ENCODE results near the gene MISFA. TPM values are rescaled to one million over a fixed set of nuclear protein-coding genes. Genes with fewer than 3 reads are reported as not detected.

The MISFA gene
- total and polyA plus RNA-seq, 9 of the 15 experiments (the other 6 are each of a cell fraction or from before 2014, with no cell fraction given) = 1.6 to 6.3 (median 3.4) TPM

GRCh38 chr11:18588297-18589252, 11.0 kb upstream of the MISFA start, which contains the start of gene UEVLD (continued):
- TF ChIP-seq TEAD4 (IDR thresholded peaks at IDR 0.05; ENCODE audit: low read length) = peak; percentile 17; the same call in 1 of the 2 replicates
- no peak for TF ChIP-seq TEAD4 (CRISPR knock-in tag; IDR thresholded peaks at IDR 0.05; ENCODE audit: borderline replicate concordance)
- TF ChIP-seq MXD1 (CRISPR knock-in tag; IDR thresholded peaks at IDR 0.05; ENCODE audit: borderline replicate concordance, poor library complexity, severe bottlenecking) = no peak
- TF ChIP-seq TAF9B (IDR thresholded peaks at IDR 0.05; ENCODE audit: partially characterized antibody) = peak; percentile 55
- TF ChIP-seq RBM22 (IDR thresholded peaks at IDR 0.05; ENCODE audit: low read depth, low read length, poor library complexity, severe bottlenecking) = no peak
- no peak for TF ChIP-seq SIX5 (IDR thresholded peaks at IDR 0.05; ENCODE audit: borderline replicate concordance in 1 of 2, insufficient read depth in 1 of 2, low read depth in 1 of 2, low read length in 2 of 2)
- TF ChIP-seq ZNF436 (CRISPR knock-in tag; IDR thresholded peaks at IDR 0.05) = no peak
- TF ChIP-seq ZNF57 (CRISPR knock-in tag; IDR thresholded peaks at IDR 0.05) = no peak
- TF ChIP-seq KAT7 (CRISPR knock-in tag; IDR thresholded peaks at IDR 0.05; ENCODE audit: borderline replicate concordance) = 0 out of 2 replicates have a peak, but pooled peaks have one; percentile 16
- TF ChIP-seq, protein P1, sequence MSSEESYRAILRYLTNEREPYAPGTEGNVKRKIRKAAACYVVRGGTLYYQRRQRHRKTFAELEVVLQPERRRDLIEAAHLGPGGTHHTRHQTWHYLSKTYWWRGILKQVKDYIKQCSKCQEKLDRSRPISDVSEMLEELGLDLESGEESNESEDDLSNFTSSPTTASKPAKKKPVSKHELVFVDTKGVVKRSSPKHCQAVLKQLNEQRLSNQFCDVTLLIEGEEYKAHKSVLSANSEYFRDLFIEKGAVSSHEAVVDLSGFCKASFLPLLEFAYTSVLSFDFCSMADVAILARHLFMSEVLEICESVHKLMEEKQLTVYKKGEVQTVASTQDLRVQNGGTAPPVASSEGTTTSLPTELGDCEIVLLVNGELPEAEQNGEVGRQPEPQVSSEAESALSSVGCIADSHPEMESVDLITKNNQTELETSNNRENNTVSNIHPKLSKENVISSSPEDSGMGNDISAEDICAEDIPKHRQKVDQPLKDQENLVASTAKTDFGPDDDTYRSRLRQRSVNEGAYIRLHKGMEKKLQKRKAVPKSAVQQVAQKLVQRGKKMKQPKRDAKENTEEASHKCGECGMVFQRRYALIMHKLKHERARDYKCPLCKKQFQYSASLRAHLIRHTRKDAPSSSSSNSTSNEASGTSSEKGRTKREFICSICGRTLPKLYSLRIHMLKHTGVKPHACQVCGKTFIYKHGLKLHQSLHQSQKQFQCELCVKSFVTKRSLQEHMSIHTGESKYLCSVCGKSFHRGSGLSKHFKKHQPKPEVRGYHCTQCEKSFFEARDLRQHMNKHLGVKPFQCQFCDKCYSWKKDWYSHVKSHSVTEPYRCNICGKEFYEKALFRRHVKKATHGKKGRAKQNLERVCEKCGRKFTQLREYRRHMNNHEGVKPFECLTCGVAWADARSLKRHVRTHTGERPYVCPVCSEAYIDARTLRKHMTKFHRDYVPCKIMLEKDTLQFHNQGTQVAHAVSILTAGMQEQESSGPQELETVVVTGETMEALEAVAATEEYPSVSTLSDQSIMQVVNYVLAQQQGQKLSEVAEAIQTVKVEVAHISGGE (CRISPR knock-in tag; IDR thresholded peaks at IDR 0.05) = peak; percentile 52 to 92 (median 58); a peak in 4 of 6 replicates
- peak; percentile 17 for TF ChIP-seq ZFP36 (IDR thresholded peaks at IDR 0.05; ENCODE audit: low read depth, low read length, partially characterized antibody)
- peak; percentile 83 for TF ChIP-seq SUPT5H (IDR thresholded peaks at IDR 0.05)
